Activated gamma-delta T cell treated with Interleukin-2 at 50 U/mL for 16 hours (primary cell): ENCODE data around the gene CFH.
"Not testable (repeated sequence)": the region's sequence is repeated elsewhere in the genome, so short reads cannot be mapped to it uniquely, and the experiment has no call there.

ENCODE experiments used
- DNase-seq: peaks from one replicate; pipeline ENCODE4 v3.0.0-alpha.2; 2020

CFH gene

DNA sequence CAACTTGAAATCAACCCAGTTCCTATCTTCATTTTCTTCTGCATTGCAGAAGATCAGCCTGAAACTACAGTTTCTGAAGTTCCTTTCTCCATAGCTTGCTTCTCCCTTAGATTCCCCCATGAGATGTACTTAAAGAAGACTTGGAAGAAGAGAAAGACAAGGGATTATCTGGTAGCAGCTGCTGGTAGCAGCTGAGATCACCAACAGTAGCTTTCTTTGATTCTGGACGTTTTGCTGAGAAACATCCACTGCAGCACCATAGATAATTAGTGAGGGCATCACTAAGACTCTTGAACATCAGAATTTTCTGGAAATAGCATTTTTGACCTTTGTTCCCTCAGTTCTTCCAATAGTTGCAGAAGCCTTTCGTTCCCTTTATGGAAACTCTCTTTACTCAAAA is 122.3 kb downstream of the CFH start:
- DNase-seq: no peak

DNA sequence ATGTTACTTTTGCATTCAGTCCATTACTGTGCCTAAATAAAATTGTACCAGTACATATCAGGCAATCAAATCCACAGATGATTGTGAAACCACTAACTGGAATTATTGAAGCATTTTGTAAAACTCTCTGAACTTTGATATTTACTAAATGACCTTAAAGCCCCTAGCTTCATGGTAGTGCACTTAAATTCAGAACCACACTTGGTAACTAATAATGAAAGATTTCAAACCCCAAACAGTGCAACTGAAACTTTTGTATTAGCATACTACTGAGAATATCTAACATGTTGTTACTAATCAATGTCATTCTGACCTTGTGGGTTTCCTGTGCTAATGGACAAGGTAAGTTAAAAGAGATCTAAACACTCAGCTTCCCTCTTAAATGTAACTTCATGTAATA is 122.8 kb downstream of the CFH start, which contains the start of gene CFHR3:
CFHR3 (plus strand) TSS at position 238 of the 400 bp plus-strand sequence; CDS start at position 285, 47 bp downstream.
- DNase-seq: no peak

DNA sequence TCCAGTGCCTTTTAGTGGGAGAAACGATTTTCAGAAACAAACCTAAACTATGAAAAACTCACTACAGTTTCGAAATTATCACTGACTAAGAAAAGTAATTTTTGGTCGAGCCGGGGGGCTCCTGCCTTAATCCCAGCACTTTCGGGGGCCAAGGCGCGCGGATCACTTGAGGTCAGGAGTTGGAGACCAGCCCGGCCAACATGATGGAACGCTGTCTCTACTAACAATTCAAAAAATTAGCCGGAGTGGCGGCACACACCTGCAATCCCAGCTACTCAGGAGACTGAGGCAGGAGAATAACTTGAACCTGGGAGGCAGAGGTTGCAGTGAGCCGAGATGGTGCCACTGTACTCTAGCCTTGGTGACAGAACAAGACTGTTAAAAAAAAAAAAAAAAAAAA is 125.8 kb downstream of the CFH start:
- DNase-seq: no peak

DNA sequence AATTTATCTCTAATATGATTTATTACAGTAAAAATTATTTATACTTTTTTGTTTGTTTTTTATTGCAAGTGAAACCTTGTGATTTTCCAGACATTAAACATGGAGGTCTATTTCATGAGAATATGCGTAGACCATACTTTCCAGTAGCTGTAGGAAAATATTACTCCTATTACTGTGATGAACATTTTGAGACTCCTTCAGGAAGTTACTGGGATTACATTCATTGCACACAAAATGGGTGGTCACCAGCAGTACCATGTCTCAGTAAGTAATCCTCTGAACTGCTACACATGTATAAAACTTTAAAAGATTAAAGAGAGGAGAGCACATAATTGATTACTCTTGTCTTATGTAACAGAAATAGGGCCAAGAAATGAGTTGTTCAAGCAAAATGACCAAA is 127.2 kb downstream of the CFH start:
- DNase-seq: no peak

- DNase-seq: not testable (repeated sequence)
These were observed 139.4 kb downstream of the CFH start for GRCh38 chr1:196791252-196791651.

DNA sequence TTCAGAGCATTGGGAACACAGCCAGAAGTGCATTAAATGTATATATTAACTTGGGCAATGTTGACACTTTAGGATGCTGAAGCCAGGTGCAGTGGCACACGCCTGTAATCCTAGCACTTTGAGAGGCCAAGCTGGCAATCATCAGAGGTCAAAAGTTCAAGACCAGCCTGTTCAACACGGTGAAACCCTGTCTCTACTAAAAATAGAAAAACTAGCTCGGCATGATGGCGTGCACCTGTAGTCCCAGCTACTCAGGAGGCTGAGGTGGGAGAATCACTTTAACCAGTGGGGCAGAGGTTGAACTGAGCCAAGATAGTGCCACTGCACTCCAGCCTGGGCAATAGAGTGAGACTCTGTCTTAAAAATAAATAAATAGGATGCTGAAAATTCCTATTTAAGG is 142.3 kb downstream of the CFH start:
- not testable (repeated sequence) for DNase-seq
